HepG2 (cell line): Measurements from ENCODE around the gene DPP8. TPM values are rescaled to one million over a fixed set of nuclear protein-coding genes. Genes with fewer than 3 reads are reported as not detected.

Experiments
- ATAC-seq: fragments of 200-7000 bp; cut with Tn5 transposase; 3 replicates; pipeline ENCODE4 v1.9.1; 2020; ENCODE audit warnings: mild to moderate bottlenecking, moderate library complexity
- BruUV-seq: library from RNA; stranded (reverse); fragments of 400-500 nt; replicated peaks from 2 replicates; lab custom pipeline; 2021; lab: Mats Ljungman, UMichigan
- CTCF ChIA-PET: fragments of 300-600 bp; formaldehyde crosslinking; extraction: SDS; loops from one replicate; lab custom pipeline; 2021; ENCODE audit warnings: low total read pairs, inconsistent platforms, low intra/inter-chr PET ratio; lab: Yijun Ruan, JAX
- POLR2A ChIA-PET: fragments of 350-600 bp; sonication (Branson Sonifier 250); formaldehyde crosslinking; loops from one replicate; lab custom pipeline; 2020; ENCODE audit warnings: antibody characterized with exemption, inconsistent platforms; lab: Yijun Ruan, JAX
- DNase-seq: peaks from one replicate; pipeline ENCODE4 v3.0.0-alpha.2; 2015; ENCODE audit warnings: low spot score
- FAIRE-seq: peaks from 3 replicates; lab custom pipeline; 2011; peaks lifted over from hg19 to GRCh38; lab: Jason Lieb, UNC
- H2AFZ ChIP-seq: one replicate; pipeline ENCODE4 v1.6.1; 2011; ENCODE audit warnings: low read length, inconsistent platforms
- H3K27ac ChIP-seq: fragments of 300-600 bp; 3 replicates; pipeline ENCODE4 v1.8.0; 2011; ENCODE audit warnings: mixed run types, mild to moderate bottlenecking, mixed read lengths, low read length, inconsistent platforms; ENCODE audit not compliant: insufficient read depth; ENCODE audit errors: extremely low read length
- H3K27me3 ChIP-seq, 2 experiments: fragments of 200-600 bp in 1 of 2; 2 replicates in 1 of 2; 3 replicates in 1 of 2; pipeline versions ENCODE4 v1.6.0 to v1.8.0; 2011; ENCODE audit warnings: low read length in 2 of 2, mild to moderate bottlenecking in 2 of 2, moderate library complexity in 2 of 2, inconsistent platforms in 1 of 2; ENCODE audit not compliant: insufficient read depth in 2 of 2, control insufficient read depth in 1 of 2
- H3K36me3 ChIP-seq, 2 experiments: fragments of 200-600 bp in 1 of 2; replicated peaks in 1 of 2; 2 replicates in 1 of 2; 3 replicates in 1 of 2; pipeline versions ENCODE4 v1.5.1 to v1.8.0; 2011; ENCODE audit warnings: low read length in 2 of 2, inconsistent platforms in 1 of 2; ENCODE audit not compliant: insufficient read depth in 2 of 2, control insufficient read depth in 1 of 2
- H3K4me1 ChIP-seq: 2 replicates; pipeline ENCODE4 v1.5.1; 2012; ENCODE audit warnings: low read length, inconsistent platforms; ENCODE audit not compliant: insufficient read depth
- H3K4me2 ChIP-seq: 2 replicates; pipeline ENCODE4 v1.6.0; 2011; ENCODE audit warnings: low read depth, low read length, inconsistent platforms
- H3K4me3 ChIP-seq, 3 experiments: fragments of 200-600 bp in 1 of 3; sonication (generic), shearing (Covaris generic) in 1 of 3; replicated peaks in 1 of 3; 2 replicates each; pipeline ENCODE4 v1.5.1; 2011 to 2016; ENCODE audit warnings: low read length in 3 of 3, inconsistent platforms in 2 of 3, low read depth in 2 of 3, mild to moderate bottlenecking in 2 of 3, control low read depth in 1 of 3, mixed read lengths in 1 of 3; ENCODE audit not compliant: insufficient read depth in 1 of 3
- H3K79me2 ChIP-seq: one replicate; pipeline ENCODE4 v1.6.1; 2011; ENCODE audit warnings: low read length, inconsistent platforms; ENCODE audit not compliant: insufficient read depth
- H3K9ac ChIP-seq: 2 replicates; pipeline ENCODE4 v1.6.0; 2011; ENCODE audit warnings: mild to moderate bottlenecking, low read depth, low read length, inconsistent platforms; ENCODE audit not compliant: insufficient read depth
- H3K9me3 ChIP-seq: 2 replicates; pipeline ENCODE4 v1.5.1; 2012; ENCODE audit warnings: mild to moderate bottlenecking, low read length
- H4K20me1 ChIP-seq: 2 replicates; pipeline ENCODE4 v1.6.0; 2011; ENCODE audit warnings: inconsistent platforms, mild to moderate bottlenecking, low read length, moderate library complexity; ENCODE audit not compliant: insufficient read depth
- E2F1 ChIP-seq: sonication (generic); formaldehyde crosslinking; IDR thresholded peaks from 2 replicates; pipeline ENCODE4 v1.5.0; 2020; ENCODE audit warnings: missing genetic modification reagents
- FOSL1 ChIP-seq: sonication (generic); formaldehyde crosslinking; IDR thresholded peaks from 2 replicates; pipeline ENCODE4 v1.9.0; 2021; ENCODE audit warnings: missing genetic modification reagents, borderline replicate concordance
- FOXO1 ChIP-seq: sonication (generic); formaldehyde crosslinking; IDR thresholded peaks from 2 replicates; pipeline ENCODE4 v1.4.0; 2020; ENCODE audit warnings: missing genetic modification reagents
- GLI4 ChIP-seq: sonication (generic); formaldehyde crosslinking; IDR thresholded peaks from 2 replicates; pipeline ENCODE4 v1.5.1; 2020; ENCODE audit warnings: missing genetic modification reagents, mild to moderate bottlenecking, moderate library complexity, borderline replicate concordance
- MIER3 ChIP-seq: IDR thresholded peaks from 2 replicates; pipeline ENCODE4 v1.6.1; 2016; ENCODE audit warnings: missing compliant biosample characterization, borderline replicate concordance
- PRPF4 ChIP-seq: fragments of 200-400 bp; formaldehyde crosslinking; IDR thresholded peaks from 2 replicates; pipeline ENCODE4 v1.6.1; 2016; ENCODE audit warnings: low read length, low read depth; ENCODE audit not compliant: poor library complexity, severe bottlenecking
- TFAP4 ChIP-seq: sonication (generic); IDR thresholded peaks from 2 replicates; pipeline ENCODE4 v1.6.1; 2016; ENCODE audit warnings: low read depth, borderline replicate concordance
- THAP11 ChIP-seq: IDR thresholded peaks from 2 replicates; pipeline ENCODE4 v1.6.1; 2016; ENCODE audit warnings: missing biosample characterization, missing genetic modification reagents
- ZBTB34 ChIP-seq: sonication (generic); formaldehyde crosslinking; IDR thresholded peaks from 2 replicates; pipeline ENCODE4 v1.8.0; 2022; ENCODE audit warnings: mild to moderate bottlenecking, missing genetic modification reagents
- ZNF550 ChIP-seq: sonication (generic); formaldehyde crosslinking; IDR thresholded peaks from 2 replicates; pipeline ENCODE4 v1.4.0; 2020; ENCODE audit warnings: mild to moderate bottlenecking, missing genetic modification reagents, borderline replicate concordance
- ZSCAN5A ChIP-seq: sonication (generic); formaldehyde crosslinking; IDR thresholded peaks from 2 replicates; pipeline ENCODE4 v1.8.0; 2022; ENCODE audit warnings: mild to moderate bottlenecking, missing genetic modification reagents, borderline replicate concordance
- WGBS: methylation state at CpG from one replicate; pipeline ENCODE4 v1.1.6; 2017; ENCODE audit warnings: low lambda C conversion rate; 5-methylcytosine and 5-hydroxymethylcytosine counted together
- in situ Hi-C: cut with HindIII; loops from 2 replicates; pipeline ENCODE4 v1.10.0; 2017; ENCODE audit warnings: low pct_unique_long_range_greater_than_20kb; ENCODE audit not compliant: extremely low pct_ligation_motif_present
- intact Hi-C: fragments of 100-400 bp; cut with micrococcal nuclease; formaldehyde crosslinking; loops from one replicate; pipeline ENCODE4 v1.10.0; 2022; ENCODE audit not compliant: unreplicated experiment
- polyA plus RNA-seq, 8 experiments: library from polyadenylated mRNA; depleted of rRNA in 3 of 8; stranded (reverse) in 7 of 8; unstranded in 1 of 8; fragments of >200 nt; fragmentation: Illumina TruSeq in 4 of 8; extraction: Trizol in 4 of 8; gene quantifications; 2 replicates each; pipeline versions ENCODE4 v1.2.1 to v1.2.3, GENCODE V29; 2011 to 2016; ENCODE audit warnings: low read depth in 4 of 8, missing spikeins in 1 of 8, mixed read lengths in 1 of 8; ENCODE audit not compliant: insufficient read depth in 1 of 8
- total RNA-seq, 5 experiments: library from RNA; depleted of rRNA; stranded (reverse); fragments of >200 nt; fragmentation: Illumina TruSeq; extraction: Trizol; gene quantifications; 2 replicates each; pipeline ENCODE4 v1.2.3, GENCODE V29; 2016; ENCODE audit warnings: low read depth in 1 of 5

Gene DPP8
- total and polyA plus RNA-seq, 2 of the 13 experiments (the other 11 are each of a cell fraction or from before 2014, with no cell fraction given) = 18.0 to 26.3 TPM

GRCh38 chr15:65418596-65418995, 98.9 kb downstream of the DPP8 start (continued):
- no peak for TF ChIP-seq ZBTB34 (CRISPR knock-in tag)
- TF ChIP-seq ZSCAN5A (CRISPR knock-in tag) = no peak
- TF ChIP-seq MIER3 = no peak

- H3K79me2 ChIP-seq = no peaks in the 10 kb centered on the region
- FAIRE-seq (no peak), DNase-seq (no peak), ATAC-seq (no peak)
- H3K4me1 ChIP-seq = peaks cover 52% of the 10 kb centered on the region
- no peak overlapping the region for H3K4me2 ChIP-seq
- H3K9me3 ChIP-seq = no peaks in the 10 kb centered on the region
- TF ChIP-seq FOSL1 (no peak), FOXO1 (CRISPR knock-in tag) (no peak), THAP11 (CRISPR knock-in tag) (no peak), TFAP4 (peak; percentile 7; the same call in 1 of the 2 replicates), PRPF4 (no peak), ZNF550 (no peak), GLI4 (CRISPR knock-in tag) (no peak), E2F1 (no peak)
- H3K36me3 ChIP-seq = no peaks in the 10 kb centered on the region
- WGBS = 50% methylated on average over 8 of the region's 8 CpGs
- intact Hi-C loops (no loop called here), in situ Hi-C loops (no loop called here)
- no peak overlapping the region for H2AFZ ChIP-seq
- no peak overlapping the region for H3K27ac ChIP-seq
- ChIA-PET POLR2A (interaction anchor here (2.1 kb wide), 1 partner anchor 25 kb away, joined by 4 read pairs; no protein-coding TSS in a partner anchor), CTCF (no interaction called here)
- no peak overlapping the region for H3K4me3 ChIP-seq
- H3K9ac ChIP-seq = no peak overlapping the region
- BruUV-seq = no TSS peak
- no peaks in the 10 kb centered on the region for H4K20me1 ChIP-seq
- peaks cover 8 to 39% of the 10 kb centered on the region in 2 experiments for H3K27me3 ChIP-seq
Measured at GRCh38 chr15:65416845-65417416, 100.6 kb downstream of the DPP8 start.
